ENCODE measurements around the gene SETBP1.

DNA sequence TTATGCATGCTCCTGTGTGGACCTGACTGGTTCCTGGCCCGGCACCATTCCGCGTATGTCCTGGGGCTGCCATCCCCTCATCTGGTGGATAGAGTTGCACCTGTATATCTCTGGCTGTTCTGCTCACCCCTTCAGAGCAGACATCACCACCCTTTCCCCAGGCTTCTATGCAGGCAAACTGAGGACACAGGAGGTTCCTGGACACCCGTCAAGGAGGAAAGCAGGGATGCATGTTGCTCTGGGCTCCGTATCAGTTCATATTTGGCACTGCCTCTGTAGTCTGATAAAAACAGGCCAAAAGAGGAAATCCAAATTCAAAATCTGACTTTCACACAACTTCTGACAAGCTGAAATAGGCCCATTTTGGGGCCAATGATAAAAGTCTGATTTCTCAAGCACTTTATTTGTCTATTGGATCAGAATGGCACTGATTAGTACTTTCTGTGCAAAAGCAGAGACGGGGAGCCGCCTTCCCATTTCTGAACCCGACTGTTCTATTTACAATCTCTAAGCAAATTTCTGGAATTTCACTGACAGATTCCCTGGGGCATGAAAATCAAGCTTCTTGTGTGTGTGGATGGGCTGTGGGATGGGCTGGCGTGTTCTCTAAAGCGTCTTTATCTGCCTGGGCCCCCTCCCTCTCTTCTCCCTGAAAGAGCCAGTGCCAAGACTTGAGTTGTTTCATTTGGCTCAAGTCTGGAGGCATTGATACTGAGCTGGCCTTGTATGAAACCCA is 96.9 kb downstream of the SETBP1 start:
- no peak for TF ChIP-seq POLR2A (IDR thresholded peaks at IDR 0.05; ENCODE audit: extremely low read depth, insufficient read length)
- TF ChIP-seq, protein P1, sequence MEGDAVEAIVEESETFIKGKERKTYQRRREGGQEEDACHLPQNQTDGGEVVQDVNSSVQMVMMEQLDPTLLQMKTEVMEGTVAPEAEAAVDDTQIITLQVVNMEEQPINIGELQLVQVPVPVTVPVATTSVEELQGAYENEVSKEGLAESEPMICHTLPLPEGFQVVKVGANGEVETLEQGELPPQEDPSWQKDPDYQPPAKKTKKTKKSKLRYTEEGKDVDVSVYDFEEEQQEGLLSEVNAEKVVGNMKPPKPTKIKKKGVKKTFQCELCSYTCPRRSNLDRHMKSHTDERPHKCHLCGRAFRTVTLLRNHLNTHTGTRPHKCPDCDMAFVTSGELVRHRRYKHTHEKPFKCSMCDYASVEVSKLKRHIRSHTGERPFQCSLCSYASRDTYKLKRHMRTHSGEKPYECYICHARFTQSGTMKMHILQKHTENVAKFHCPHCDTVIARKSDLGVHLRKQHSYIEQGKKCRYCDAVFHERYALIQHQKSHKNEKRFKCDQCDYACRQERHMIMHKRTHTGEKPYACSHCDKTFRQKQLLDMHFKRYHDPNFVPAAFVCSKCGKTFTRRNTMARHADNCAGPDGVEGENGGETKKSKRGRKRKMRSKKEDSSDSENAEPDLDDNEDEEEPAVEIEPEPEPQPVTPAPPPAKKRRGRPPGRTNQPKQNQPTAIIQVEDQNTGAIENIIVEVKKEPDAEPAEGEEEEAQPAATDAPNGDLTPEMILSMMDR (IDR thresholded peaks at IDR 0.05; ENCODE audit: low read depth, low read length): no peak

Data from NB4 (cell line).